ENCODE results near the gene ATP5F1E. TPM values are rescaled to one million over a fixed set of nuclear protein-coding genes. Genes with fewer than 3 reads are reported as not detected.
"Not testable (repeated sequence)": the region's sequence is repeated elsewhere in the genome, so short reads cannot be mapped to it uniquely, and the experiment has no call there.

ATP5F1E gene
- total RNA-seq, 1 donor from 2014 or later: 16.1 TPM

DNA sequence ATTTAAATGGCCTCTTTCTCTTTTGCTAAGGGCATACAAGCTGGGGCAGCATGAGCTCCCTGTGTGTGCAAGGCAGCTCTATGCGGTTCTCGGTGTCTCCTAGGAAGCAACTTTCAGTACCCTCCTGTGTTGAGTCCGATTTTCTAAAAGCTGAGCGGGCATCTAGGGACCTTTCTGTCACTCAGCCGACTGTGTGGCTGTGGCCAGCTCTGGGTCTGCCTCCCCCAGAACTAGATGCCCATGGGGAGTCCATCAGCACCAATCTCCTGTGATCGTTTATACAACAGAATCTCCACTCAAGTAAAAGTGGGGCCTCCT, 43.6 kb downstream of the ATP5F1E start:
- no peak for DNase-seq

GRCh38 chr20:58987790-58988564, 44.2 kb downstream of the ATP5F1E start:
- no peak for DNase-seq

GRCh38 chr20:58986968-58987517, 45.1 kb downstream of the ATP5F1E start:
- DNase-seq: no peak

GRCh38 chr20:58986286-58986967, 45.7 kb downstream of the ATP5F1E start:
- DNase-seq: no peak

- no peak for DNase-seq
Observed at GRCh38 chr20:58985656-58986055, 46.5 kb downstream of the ATP5F1E start.

DNA sequence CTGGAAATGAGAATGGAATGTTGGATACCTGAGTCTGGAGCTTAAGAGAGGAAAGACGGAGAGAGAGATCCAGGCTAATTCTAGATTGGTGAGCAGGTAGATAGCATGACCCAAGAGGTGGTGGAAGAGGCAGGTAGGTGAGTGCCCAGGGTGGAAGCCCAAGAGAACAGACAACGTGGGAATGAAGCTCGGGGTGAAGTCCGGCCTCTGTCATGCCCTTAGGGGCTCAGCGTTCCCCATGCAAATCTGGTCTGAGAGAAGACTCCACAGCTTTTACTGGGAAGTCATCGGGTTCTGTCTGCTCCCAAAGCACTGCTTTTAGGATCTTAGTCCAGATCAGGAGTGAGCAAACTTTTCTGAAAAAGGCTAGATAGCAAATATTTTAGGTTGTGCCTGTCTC, 47.4 kb downstream of the ATP5F1E start:
- DNase-seq: no peak

DNA sequence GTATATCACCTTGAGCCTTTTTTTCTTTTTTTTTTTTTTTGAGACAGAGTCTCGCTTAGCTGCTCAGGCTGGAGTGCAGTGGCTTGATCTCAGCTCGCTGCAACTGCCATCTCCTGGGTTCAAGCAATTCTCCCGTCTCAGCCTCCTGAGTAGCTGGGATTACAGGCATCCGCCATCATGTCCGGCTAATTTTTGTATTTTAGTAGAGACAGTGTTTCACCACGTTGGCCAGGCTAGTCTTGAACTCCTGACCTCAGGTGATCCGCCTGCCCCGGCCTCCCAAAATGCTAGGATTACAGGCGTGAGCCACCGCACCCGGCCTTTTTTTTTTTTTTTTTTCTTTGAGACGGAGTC, 49.0 kb downstream of the ATP5F1E start:
- not testable (repeated sequence) for DNase-seq

GRCh38 chr20:58982406-58983114, 49.6 kb downstream of the ATP5F1E start:
- DNase-seq: no peak

DNA sequence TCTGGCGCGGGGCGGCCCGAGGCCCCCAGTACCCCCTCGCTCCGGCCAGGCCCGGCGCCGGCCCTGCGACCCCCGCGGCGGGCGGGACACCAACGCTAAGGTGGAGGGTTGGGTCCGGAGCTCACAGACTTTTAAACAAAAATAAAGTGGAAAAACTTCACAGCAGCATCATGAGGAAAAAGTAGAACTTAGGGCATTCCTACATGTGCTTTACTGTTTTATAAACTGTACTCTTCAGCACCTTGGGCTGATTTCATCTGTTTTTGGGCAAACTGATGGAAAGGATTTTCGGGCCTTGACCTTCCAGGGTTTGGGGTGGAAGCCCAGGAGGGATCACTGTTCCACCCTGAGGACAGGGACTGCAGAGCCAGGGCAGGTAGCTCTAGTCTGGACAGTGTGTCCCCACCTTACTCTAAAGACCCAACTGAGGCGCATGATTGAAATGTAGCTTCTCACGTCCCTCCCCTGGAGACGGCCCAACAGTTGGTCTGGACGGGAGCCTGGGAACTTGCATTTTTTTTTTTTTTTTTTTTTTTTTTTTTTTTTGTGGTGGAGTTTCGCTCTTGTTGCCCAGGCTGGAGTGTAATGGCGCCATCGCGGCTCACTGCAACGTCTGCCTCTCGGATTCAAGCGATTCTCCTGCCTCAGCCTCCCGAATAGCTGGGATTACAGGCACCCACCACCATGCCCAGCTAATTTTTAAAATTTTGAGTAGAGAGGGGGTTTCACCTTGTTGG, 50.3 kb downstream of the ATP5F1E start:
- peak; percentile 64 for DNase-seq

DNA sequence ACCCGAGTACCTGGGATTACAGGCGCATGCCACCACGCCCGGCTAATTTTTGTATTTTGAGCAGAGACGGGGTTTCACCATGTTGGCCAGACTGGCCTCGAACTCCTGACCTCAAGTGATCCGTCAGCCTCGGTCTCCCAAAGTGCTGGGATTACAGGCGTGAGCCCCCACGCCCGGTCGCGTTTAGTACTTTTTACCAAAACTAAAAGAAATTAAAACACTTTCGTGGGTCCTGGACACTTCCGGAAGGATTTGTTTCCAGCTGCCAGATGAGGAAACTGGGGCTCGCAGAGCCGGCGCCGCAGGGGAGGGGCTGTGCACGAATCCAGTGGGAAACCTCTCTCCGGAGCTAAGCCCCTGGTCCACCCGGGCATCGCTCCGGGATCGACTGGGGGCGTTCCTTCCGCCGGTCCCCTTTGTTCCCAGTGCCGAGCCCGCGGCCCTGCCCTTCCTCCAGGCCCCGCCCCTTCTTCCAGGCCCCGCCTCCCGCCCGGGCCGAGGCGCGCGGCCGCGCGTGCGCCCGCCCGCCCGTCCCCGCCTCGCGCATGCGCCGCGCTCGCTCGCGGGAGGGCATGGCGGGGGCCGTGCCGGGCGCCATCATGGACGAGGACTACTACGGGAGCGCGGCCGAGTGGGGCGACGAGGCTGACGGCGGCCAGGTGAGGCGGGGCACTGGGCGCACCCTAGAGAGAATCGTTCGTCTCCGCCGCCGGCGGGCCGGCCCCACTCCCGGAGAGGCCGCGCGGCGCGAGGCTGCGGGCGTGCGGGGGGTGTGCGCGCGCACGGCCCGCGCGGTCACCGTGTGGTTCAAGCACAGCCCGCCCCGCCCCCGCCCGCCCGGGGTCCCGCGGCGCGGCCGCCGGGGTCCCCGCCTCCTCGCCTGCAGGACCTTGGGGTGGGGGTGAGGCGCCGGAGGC, 51.2 kb downstream of the ATP5F1E start, which contains the start of gene NELFCD:
NELFCD (plus strand) TSS at position 546 of the 917 bp plus-strand sequence; CDS start at position 600, 54 bp downstream.
- peak; percentile 96 for DNase-seq

GRCh38 chr20:58978351-58979190, 53.6 kb downstream of the ATP5F1E start:
- no peak for DNase-seq

DNA sequence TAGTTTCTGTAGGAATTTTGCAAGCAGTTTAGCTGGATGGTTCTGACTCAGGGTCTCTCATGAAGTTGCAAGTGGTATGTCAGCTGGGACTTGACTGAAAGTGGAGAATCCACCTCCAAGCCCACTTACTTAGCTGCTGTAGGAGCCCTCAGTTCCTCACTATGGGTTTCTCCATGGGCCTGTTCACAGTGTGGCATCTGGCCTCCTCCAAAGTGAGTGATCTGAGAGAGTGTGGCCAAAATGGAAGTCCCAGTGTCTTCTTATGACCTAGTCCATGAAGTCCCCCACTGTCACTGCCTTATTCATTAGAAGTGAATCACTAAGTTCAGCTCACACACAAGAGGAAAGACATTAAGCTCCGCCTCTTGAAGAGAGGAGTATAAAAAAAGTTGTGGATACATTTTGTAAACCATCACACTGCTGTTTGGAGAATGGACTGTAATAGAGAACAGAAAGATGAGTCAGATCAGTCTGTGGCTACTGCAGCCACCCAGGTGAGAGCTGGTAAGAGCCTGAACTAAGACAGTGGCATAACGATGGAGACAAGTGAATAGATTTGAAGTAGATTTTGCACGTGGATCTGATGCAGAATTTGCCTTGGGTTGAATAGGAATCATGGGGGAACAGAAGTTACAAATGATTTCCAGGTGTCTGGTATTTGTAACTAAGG, 55.9 kb downstream of the ATP5F1E start:
- no peak for DNase-seq

Other genes starting within 250 kb of the ATP5F1E start
- 2.5 TPM for gene GNAS-AS1, start 181.4 kb downstream of the ATP5F1E start, total RNA-seq
- gene GNAS, start 179.6 kb downstream of the ATP5F1E start, total RNA-seq: 1,595 TPM
- 53.6 TPM for gene NELFCD, start 51.1 kb downstream of the ATP5F1E start, total RNA-seq
- 90.7 TPM for gene CTSZ, start 25.1 kb downstream of the ATP5F1E start, total RNA-seq
- gene TUBB1, start 12.9 kb downstream of the ATP5F1E start, total RNA-seq: 1.8 TPM
- gene PRELID3B, start 10.5 kb upstream of the ATP5F1E start, total RNA-seq: 57.6 TPM
- gene ZNF831, start 131.5 kb upstream of the ATP5F1E start, total RNA-seq: 0.41 TPM

Data from tongue (tissue), 2 donors.